Heart right ventricle (tissue), 16 donors: ENCODE data around the gene LYRM9. TPM values are rescaled to one million over a fixed set of nuclear protein-coding genes. Genes with fewer than 3 reads are reported as not detected.
A peak's percentile ranks its signal among the peaks of the same experiment; 100 is the strongest.

Source experiments
- ATAC-seq, 8 donors: fragments of 200-7000 bp; cut with Tn5 transposase; one replicate each; pipeline ENCODE4 v1.9.1; 2020; ENCODE audit warnings: mild to moderate bottlenecking in 8 of 8, moderate library complexity in 8 of 8, moderate number of reproducible peaks in 1 of 8
- DNase-seq, 2 donors: peaks; one replicate each; pipeline ENCODE4 v3.0.0-alpha.2; 2020
- H3K27ac ChIP-seq, 10 donors: fragments of 200-600 bp; sonication (generic) in 2 of 10; one replicate each; pipeline versions ENCODE4 v1.5.0 to v1.8.0; 2020 to 2022; ENCODE audit warnings: mild to moderate bottlenecking in 3 of 10
- H3K27me3 ChIP-seq, 7 donors: fragments of 200-600 bp; one replicate each; pipeline ENCODE4 v1.8.0; 2021 to 2022; ENCODE audit warnings: mild to moderate bottlenecking in 2 of 7
- H3K36me3 ChIP-seq, 9 donors: fragments of 200-600 bp; sonication (generic) in 1 of 9; one replicate each; pipeline versions ENCODE4 v1.5.0 to v1.8.0; 2020 to 2022; ENCODE audit warnings: mild to moderate bottlenecking in 2 of 9
- H3K4me1 ChIP-seq, 9 donors: fragments of 200-600 bp; sonication (generic) in 1 of 9; one replicate each; pipeline versions ENCODE4 v1.5.0 to v1.8.0; 2020 to 2022; ENCODE audit warnings: mild to moderate bottlenecking in 4 of 9
- H3K4me3 ChIP-seq, 10 donors: fragments of 200-600 bp; sonication (generic) in 2 of 10; one replicate each; pipeline versions ENCODE4 v1.5.0 to v1.8.0; 2020 to 2022; ENCODE audit warnings: mild to moderate bottlenecking in 7 of 10, moderate library complexity in 2 of 10
- H3K9me3 ChIP-seq, 11 donors: fragments of 200-600 bp in 10 of 11; sonication (generic) in 2 of 11; one replicate each; pipeline versions ENCODE4 v1.5.0 to v1.8.0; 2013 to 2022; ENCODE audit warnings: mild to moderate bottlenecking in 2 of 11, control low read depth in 1 of 11, moderate library complexity in 1 of 11
- CTCF ChIP-seq, 9 donors: fragments of 200-600 bp; sonication (generic) in 2 of 9; IDR thresholded peaks; one replicate each; pipeline versions ENCODE4 v1.5.0 to v1.8.0; 2021 to 2022; ENCODE audit warnings: antibody characterized with exemption in 9 of 9, mild to moderate bottlenecking in 5 of 9, moderate library complexity in 1 of 9
- WGBS, 2 donors: extraction: QIAGEN DNeasy Blood & Tissue Kit; methylation state at CpG; one replicate each; pipeline ENCODE4 v1.1.7; 2013; ENCODE audit warnings: inconsistent platforms in 1 of 2; 5-methylcytosine and 5-hydroxymethylcytosine counted together
- intact Hi-C, 10 donors: fragments of 100-400 bp; cut with DNase I; formaldehyde crosslinking; loops; one replicate each; pipeline versions ENCODE4 v1.11.1 to v1.14.2; 2022
- polyA plus RNA-seq, 2 donors: library from polyadenylated mRNA; stranded (reverse); fragments of 200-250 nt; gene quantifications; one replicate each; pipeline ENCODE4 v1.2.3, GENCODE V29; 2013
- total RNA-seq, 10 donors: library from RNA; stranded (reverse); fragmentation: NEBNext Ultra II Directional in 3 of 10; extraction: Animal tissue kit (Norgen Biotek cat#: 25700) in 3 of 10; gene quantifications; one replicate each; pipeline versions ENCODE4 v1.2.1 to v1.2.4, GENCODE V29; 2021 to 2023
- donor health status: Arrhythmogenic right ventricular cardiomyopathy.
- donor health status: ischemic (EF 13 %, LVEDD 7.1; RV severe dilation, severe dysfunction).
- donor health status: healthy with polysubstance abuse.
- donor health status: DM: no; HTN: yes; CAD: no.
- donor health status: DM: no; HTN: no; CAD: no.
- donor health status: ischemic (EF 25% LVEDD 6.9; RV normal size, moderate dysfunction).
- donor health status: ischemic (EF 25% LVEDD 5.7; RV mildly dilated, moderate dysfunction).
- donor health status: healthy.
- donor health status: DM: yes; HTN: yes; CAD: no.
- donor health status: Ischemic cardiomyopathy.
- donor health status: ischemic (EF 35%, LVEDD 5.7; RV mildly dilated, moderate dysfunction).
- donor health status: nonischemic (EF 11% LVEDD 7.7; RV severe dilation, severe dysfunction).
- donor health status: DM: yes; HTN: yes; CAD: no.
- donor health status: PGD.
- donor health status: ischemic (EF 29% LVEDD 5.4; RV normal size, mild dysfunction).
- donor health status: nonischemic (EF 23%, LVEDD 6.1; RV moderate dilation, normal function).

The LYRM9 gene
- total and polyA plus RNA-seq, 12 donors, result 4.1 to 13.3 (median 9.4) TPM

- Histone ChIP-seq H3K27ac (no peak overlapping the region), H3K36me3 (no peaks in the 10 kb centered on the region), H3K27me3 (no peaks in the 10 kb centered on the region), H3K4me3 (no peak overlapping the region), H3K9me3 (peaks cover 0 to 17% (median 0%) of the 10 kb centered on the region in 11 donors), H3K4me1 (no peaks in the 10 kb centered on the region)
- DNase-seq (no peak), ATAC-seq (no peak)
- TF ChIP-seq CTCF (IDR thresholded peaks at IDR 0.05), result no peak
- intact Hi-C loops, result no loop called here
- 86% methylated on average over 5 of the region's 5 CpGs for WGBS, 2 donors
Observed at GRCh38 chr17:27928587-27928986, 35.4 kb upstream of the LYRM9 start.

- H3K4me3 ChIP-seq, result no peak overlapping the region
- no peak for DNase-seq
- WGBS, 2 donors, result 87 to 95% methylated on average over 2 of the region's 2 CpGs
- no peaks in the 10 kb centered on the region for H3K27me3 ChIP-seq
- ATAC-seq, result no peak
- no peaks in the 10 kb centered on the region for H3K4me1 ChIP-seq
- no peaks in the 10 kb centered on the region for H3K36me3 ChIP-seq
- H3K9me3 ChIP-seq, result peaks cover 0 to 12% (median 0%) of the 10 kb centered on the region in 11 donors
- H3K27ac ChIP-seq, result no peak overlapping the region
- intact Hi-C loops, result no loop called here
- TF ChIP-seq CTCF (IDR thresholded peaks at IDR 0.05), result no peak
Observed at GRCh38 chr17:27927781-27928180, 34.6 kb upstream of the LYRM9 start.

- DNase-seq (no peak), ATAC-seq (no peak)
- no peak for TF ChIP-seq CTCF (IDR thresholded peaks at IDR 0.05)
- Histone ChIP-seq H3K4me1 (peaks cover 0 to 14% (median 3%) of the 10 kb centered on the region in 9 donors), H3K9me3 (peaks cover 0 to 12% (median 0%) of the 10 kb centered on the region in 11 donors), H3K27ac (peak overlapping the region in 1 of 10 donors; percentile 53), H3K36me3 (no peaks in the 10 kb centered on the region), H3K27me3 (no peaks in the 10 kb centered on the region), H3K4me3 (no peak overlapping the region)
- intact Hi-C loops, result no loop called here
- 73% methylated on average over 3 of the region's 3 CpGs for WGBS, 2 donors
Observed at GRCh38 chr17:27921599-27921998, 28.4 kb upstream of the LYRM9 start.

GRCh38 chr17:27921077-27921476 is 27.9 kb upstream of the LYRM9 start:
- DNase-seq, result no peak
- no peaks in the 10 kb centered on the region for H3K36me3 ChIP-seq
- TF ChIP-seq CTCF (IDR thresholded peaks at IDR 0.05), result no peak
- intact Hi-C loops, result no loop called here
- peaks cover 0 to 10% (median 0%) of the 10 kb centered on the region in 11 donors for H3K9me3 ChIP-seq
- H3K4me3 ChIP-seq, result no peak overlapping the region
- peak in 6 of 8 donors; percentile 18 to 61 (median 32) for ATAC-seq
- H3K27me3 ChIP-seq, result no peaks in the 10 kb centered on the region
- 88 to 92% methylated on average over 5 of the region's 5 CpGs for WGBS, 2 donors
- H3K27ac ChIP-seq, result peak overlapping the region in 5 of 10 donors; percentile 21 to 54 (median 46)
- peaks cover 0 to 14% (median 3%) of the 10 kb centered on the region in 9 donors for H3K4me1 ChIP-seq
